ENCODE results near the gene COP1. TPM values are rescaled to one million over a fixed set of nuclear protein-coding genes. Genes with fewer than 3 reads are reported as not detected.

COP1 gene
- total and polyA plus RNA-seq, 10 of the 15 experiments (the other 5 are each of a cell fraction or from before 2014, with no cell fraction given), result 17.7 to 49.9 (median 38.7) TPM

GRCh38 chr1:175976865-175977642 is 230.0 kb downstream of the COP1 start:
- ChIA-PET RAD21 (ENCODE audit: unreplicated experiment) (no interaction called here), SMC1A (ENCODE audit: uncharacterized antibody, unreplicated experiment) (no interaction called here), POLR2A (no interaction called here), CTCF (no interaction called here)
- no peak for TF ChIP-seq STAT3 (IDR thresholded peaks at IDR 0.05; ENCODE audit: low read depth, low read length)
- TF ChIP-seq USF1 (IDR thresholded peaks at IDR 0.05; ENCODE audit: borderline replicate concordance, extremely low read length, insufficient read depth, low read depth, low read length), result no peak
- TF ChIP-seq, protein P1, sequence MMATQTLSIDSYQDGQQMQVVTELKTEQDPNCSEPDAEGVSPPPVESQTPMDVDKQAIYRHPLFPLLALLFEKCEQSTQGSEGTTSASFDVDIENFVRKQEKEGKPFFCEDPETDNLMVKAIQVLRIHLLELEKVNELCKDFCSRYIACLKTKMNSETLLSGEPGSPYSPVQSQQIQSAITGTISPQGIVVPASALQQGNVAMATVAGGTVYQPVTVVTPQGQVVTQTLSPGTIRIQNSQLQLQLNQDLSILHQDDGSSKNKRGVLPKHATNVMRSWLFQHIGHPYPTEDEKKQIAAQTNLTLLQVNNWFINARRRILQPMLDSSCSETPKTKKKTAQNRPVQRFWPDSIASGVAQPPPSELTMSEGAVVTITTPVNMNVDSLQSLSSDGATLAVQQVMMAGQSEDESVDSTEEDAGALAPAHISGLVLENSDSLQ (IDR thresholded peaks at IDR 0.05), result no peak
- TF ChIP-seq NFIC (IDR thresholded peaks at IDR 0.05; ENCODE audit: low read depth, low read length), result no peak
- TF ChIP-seq PAX8 (IDR thresholded peaks at IDR 0.05), result no peak
- no peak for TF ChIP-seq TARDBP (IDR thresholded peaks at IDR 0.05; ENCODE audit: borderline replicate concordance)
- no peak for TF ChIP-seq GABPA (IDR thresholded peaks at IDR 0.05; ENCODE audit: low read depth)
- no peak for TF ChIP-seq HCFC1 (IDR thresholded peaks at IDR 0.05; ENCODE audit: low read length)
- no peak for TF ChIP-seq ZNF384 (IDR thresholded peaks at IDR 0.05; ENCODE audit: borderline replicate concordance, low read depth, low read length)
- TF ChIP-seq IRF4 (IDR thresholded peaks at IDR 0.05; ENCODE audit: low read depth, low read length), result no peak
- TF ChIP-seq BMI1 (IDR thresholded peaks at IDR 0.05; ENCODE audit: borderline replicate concordance), result no peak
- no peak for TF ChIP-seq NR2C1 (IDR thresholded peaks at IDR 0.05)
- TF ChIP-seq MXI1 (IDR thresholded peaks at IDR 0.05; ENCODE audit: low read depth, low read length), result no peak
- no peak for TF ChIP-seq TCF7 (IDR thresholded peaks at IDR 0.05; ENCODE audit: borderline replicate concordance)
- DNase-seq (ENCODE audit: low read depth, low spot score), result no peak
- no peak for ATAC-seq
- Histone ChIP-seq H3K9ac (ENCODE audit: control insufficient read depth, insufficient read depth, low read length) (no peak overlapping the region), H3K27me3 (replicated peaks in 1 of 2; ENCODE audit: control insufficient read depth in 2 of 2, insufficient read depth in 2 of 2, low read length in 1 of 2) (no peaks in the 10 kb centered on the region), H3K4me1 (ENCODE audit: control insufficient read depth, insufficient read depth, low read length) (no peaks in the 10 kb centered on the region), H3K79me2 (ENCODE audit: control insufficient read depth, insufficient read depth, low read length) (no peaks in the 10 kb centered on the region), H3K4me2 (ENCODE audit: control insufficient read depth, insufficient read depth) (no peak overlapping the region), H3K36me3 (ENCODE audit: control insufficient read depth in 2 of 2, insufficient read depth in 2 of 2, low read length in 1 of 2) (0 out of 4 replicates have a peak, but pooled peaks cover 0 to 3% of the 10 kb centered on the region in 2 experiments), H4K20me1 (ENCODE audit: control insufficient read depth, insufficient read depth) (no peaks in the 10 kb centered on the region), H3K9me3 (replicated peaks; ENCODE audit: control insufficient read depth, insufficient read depth, low read length) (no peaks in the 10 kb centered on the region; the same call in 2 of the 3 replicates), H3K4me3 (no peak overlapping the region), H2AFZ (ENCODE audit: control insufficient read depth, low read depth, low read length) (no peak overlapping the region), H3K27ac (ENCODE audit: control insufficient read depth, insufficient read depth) (no peak overlapping the region)
- intact Hi-C loops (cut with micrococcal nuclease; ENCODE audit: unreplicated experiment) (no loop called here), in situ Hi-C loops (cut with MboI) (no loop called here)
- 100% methylated on average over 1 of the region's 1 CpG for WGBS (ENCODE audit: insufficient coverage, insufficient replicate concordance, low lambda C conversion rate, missing lambda C conversion rate)
- no peak for FAIRE-seq
- BruUV-seq (replicated peaks), result no TSS peak
